ENCODE data around the gene PLA2G4A.

Gene PLA2G4A

DNA sequence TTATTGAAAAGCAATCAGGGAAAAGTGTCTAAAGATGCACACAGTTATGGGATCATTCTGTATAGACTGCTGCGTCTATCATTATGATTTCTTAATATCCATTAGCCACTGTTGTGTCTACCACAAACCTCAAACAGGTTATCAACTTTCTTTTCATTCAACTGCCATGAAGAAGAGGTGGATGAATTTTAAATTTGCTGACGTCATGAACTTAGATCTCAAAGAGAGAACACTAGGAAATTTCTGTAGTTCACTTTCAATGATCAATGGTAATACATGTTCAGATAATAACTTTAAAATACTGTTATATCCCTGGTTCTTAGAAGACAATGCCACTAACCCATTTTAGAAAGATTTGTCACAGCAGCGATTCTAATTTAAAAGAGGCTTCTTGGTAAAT, 6.7 kb downstream of the PLA2G4A start:
- no peak for DNase-seq

DNA sequence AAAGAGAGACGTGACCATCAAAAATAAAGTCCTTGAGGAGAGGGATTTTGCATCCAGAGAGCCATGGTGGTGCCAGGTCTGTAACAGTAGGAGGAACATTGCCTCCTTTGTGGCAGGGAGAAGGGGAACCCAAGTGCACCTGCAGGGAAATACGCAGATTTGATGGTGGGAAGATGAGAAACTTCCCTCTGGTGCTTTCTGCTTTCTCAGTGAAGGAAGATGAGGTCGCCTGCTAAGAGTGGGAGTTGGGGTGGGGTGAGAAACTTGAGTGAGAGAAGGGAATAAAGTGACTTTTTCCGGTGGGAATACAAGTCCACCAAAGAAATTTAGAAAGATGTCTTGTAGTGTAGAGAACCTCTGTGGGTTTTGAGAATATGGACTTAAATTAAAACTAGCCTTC, 9.1 kb downstream of the PLA2G4A start:
- no peak for DNase-seq

GRCh38 chr1:186838380-186839040, 9.8 kb downstream of the PLA2G4A start:
- DNase-seq, result no peak

GRCh38 chr1:186839041-186839400, 10.3 kb downstream of the PLA2G4A start:
- DNase-seq, result no peak

DNA sequence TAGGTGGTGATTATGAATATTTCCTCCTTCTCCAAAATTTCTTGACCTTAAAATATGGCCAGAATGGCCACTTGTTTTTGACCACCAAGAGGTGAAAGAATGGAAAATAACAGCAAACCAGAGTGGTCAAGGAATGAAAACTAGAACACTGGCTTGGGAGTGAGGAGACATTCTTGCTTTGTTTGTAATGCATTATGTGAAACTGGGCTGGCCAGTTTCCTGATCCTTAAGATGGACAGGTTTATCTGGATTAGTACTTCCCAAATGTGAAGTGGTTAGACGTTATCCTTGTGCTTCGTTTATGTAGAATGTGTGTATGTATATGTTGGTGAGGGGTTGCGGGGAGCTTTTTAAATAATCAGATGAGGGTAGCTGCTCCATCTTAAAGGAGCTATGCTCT, 12.8 kb downstream of the PLA2G4A start:
- DNase-seq, result no peak

DNA sequence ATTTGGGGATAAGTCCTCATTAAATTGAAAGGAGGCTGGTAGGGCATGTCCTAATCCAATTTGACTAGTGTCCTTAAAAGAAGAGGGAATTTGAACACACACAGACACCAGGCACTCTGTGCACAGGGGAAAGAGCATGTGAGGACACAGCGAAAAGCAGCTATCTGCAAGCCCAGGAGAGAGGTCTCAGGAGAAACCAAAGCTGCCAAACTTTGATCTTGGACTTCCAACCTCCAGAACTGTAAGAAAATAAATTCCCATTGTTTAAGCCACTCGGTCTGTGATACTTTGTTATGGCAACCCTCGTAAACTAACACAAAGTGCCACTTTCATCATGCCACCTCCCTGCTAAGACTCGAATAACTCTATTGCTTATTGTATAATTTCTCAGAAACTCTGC, 13.8 kb downstream of the PLA2G4A start:
- no peak for DNase-seq

DNA sequence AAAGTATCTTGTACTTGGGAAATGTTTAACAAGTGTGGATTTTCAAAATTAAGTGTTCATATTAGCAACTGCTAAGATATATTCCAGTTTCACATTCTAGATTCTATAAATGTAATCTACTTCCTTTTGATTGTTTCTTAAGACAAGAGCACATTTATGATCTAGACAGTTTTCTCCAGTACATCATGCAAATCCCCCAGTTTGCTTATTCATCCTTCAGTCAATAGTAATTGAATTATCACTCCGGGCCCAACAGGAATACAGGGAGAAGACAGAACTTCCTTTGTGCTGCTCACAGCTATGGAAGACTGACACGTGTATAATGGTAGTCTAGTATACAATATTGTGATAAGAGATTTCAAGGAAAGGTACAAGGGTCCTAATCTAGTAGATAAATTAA, 14.5 kb downstream of the PLA2G4A start:
- no peak for DNase-seq

DNA sequence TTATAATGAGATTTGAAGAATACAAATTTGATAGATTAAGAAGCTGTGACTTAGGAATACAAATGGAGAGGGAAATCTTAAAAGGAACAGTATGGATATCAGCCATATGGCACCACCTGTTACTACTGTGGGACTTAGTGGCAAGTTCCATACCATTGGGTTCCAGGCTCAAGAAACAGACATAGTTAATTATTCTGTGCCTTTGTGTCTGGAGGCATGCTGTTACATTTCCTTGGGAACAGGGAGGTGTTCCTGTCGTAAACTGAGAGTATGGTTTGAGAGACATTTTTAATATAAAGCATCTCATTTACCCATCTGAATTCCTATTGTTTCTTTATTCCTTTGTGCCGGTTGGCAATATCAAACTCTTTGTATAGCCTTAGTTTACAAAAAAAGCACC, 15.2 kb downstream of the PLA2G4A start:
- no peak for DNase-seq

DNA sequence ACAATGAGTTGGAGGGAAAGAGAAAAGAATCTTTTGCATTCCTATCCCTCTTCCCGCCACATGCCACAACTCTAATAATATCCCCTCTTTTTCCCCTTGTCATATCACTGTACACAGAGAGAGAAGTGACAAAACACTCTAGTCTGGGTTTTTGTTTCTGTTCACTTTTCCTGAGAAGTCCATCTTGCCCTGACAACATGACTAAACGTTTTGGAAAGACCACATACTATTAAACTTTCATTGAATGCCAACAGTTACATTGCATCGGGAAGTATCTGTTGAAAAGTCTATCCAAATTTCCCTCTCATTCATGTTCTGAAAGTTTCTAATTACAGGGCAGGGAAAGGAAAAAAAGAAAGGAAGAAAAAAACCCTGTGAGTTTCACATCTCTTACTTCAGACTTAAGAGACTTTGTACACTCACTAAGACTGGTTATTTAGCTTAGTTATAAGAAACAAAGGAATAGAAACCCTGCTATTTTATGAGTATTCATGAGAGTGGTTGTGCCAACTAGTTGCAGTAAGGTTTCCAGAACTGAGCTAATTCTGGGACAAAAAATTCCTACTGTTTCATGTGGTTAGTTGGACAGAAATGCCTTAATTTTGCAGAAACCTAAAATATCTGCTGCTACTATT, 16.9 kb downstream of the PLA2G4A start:
- DNase-seq, result no peak

DNA sequence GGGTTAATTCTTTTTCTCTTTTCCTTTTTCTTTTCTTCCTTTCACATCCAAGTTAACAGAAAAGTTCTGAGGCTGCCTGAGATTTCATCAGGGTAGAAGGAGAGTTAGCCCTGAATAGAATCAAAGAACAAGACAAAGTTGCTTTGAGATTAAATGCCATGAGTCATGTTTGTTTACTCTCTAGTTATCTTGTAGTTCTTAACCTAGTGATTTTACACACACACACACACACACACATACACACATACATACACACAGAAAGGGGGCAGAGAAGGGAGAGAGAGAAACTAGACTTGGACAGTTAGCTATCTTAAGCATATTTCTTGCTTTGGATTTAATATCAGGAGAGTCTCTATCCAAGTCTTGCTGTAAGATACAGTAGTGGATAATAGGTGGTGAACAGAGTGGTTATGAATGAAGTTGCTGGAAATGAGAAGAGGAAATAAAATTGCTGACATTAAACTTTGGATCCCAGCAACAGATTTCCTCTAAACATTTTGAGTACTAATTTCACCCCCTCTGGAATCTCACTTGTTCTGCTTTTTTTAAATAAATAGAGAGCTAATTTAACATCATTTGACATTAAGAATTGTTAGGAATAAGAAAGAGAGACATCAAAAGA, 19.9 kb downstream of the PLA2G4A start:
- DNase-seq, result no peak

DNA sequence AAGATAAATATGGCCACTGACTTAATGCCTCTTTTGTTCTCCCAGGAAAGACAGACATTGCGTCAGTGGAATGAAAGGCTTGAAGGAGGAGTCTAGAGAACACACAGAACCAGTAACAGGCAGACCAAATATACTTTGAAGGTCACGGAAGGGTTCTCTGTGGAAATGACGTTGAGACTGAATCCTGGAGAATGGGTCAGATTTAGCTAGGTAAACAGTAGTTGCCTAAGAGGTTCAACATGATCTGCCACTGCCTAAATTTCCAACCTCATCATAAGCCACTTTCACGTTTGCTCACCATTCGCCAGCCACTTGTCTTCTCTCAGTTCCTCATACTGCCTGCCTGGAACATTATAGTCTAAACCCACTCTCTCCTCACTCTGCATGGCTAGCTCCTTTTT, 20.5 kb downstream of the PLA2G4A start:
- DNase-seq, result no peak

DNA sequence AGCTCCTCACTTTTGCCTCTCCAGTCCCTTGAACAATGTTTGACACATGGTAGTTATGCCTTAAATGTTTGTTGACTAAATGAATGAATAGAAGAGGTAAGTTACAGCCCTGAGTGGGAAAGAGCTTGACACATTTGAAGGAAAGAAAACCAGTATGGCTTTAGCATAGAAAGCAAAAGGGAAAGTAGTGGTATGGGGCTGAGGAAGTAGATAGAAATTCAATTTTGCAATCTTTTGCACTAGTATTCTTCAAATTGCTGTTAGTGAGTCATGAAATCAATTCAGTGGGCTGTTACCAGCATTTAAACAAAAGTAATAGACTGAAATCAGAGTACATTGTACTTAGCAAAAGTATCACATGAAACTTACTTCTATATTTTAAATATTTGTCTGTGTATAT, 21.1 kb downstream of the PLA2G4A start:
- DNase-seq, result no peak

DNA sequence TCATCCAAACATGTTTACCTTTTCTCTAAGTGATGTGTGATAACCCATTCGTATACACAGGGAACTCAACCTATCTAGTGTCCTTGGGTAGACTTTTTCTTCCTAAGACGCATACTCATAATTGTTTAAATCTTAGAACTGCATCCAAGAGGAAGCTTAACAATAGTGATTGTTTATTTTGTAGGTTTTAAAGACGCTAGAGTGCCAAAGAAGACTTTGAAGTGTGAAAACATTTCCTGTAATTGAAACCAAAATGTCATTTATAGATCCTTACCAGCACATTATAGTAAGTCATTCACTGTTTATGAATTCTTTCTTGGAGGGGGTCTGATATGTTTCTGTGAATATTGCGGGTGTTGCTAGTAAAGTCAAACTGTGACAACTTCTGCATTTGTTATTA, 25.4 kb downstream of the PLA2G4A start:
- no peak for DNase-seq

DNA sequence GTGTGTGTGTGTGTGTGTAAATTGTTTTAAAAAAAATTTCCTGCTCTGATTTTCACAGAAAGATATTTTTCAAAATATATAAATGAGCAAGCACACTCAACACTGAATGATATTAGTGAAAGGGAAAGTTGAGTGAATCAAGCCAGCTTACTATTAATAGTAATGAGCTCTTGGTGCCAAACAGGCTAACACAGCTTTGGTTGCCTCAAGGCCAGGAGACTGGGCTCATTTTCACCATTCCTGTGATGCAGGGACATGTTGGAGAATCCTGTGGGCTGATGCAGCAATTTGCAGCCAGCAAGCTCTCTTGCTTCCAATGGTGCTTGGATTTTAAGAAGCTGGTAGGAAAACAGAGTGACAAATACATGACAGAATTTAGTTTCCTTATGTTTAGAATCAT, 30.2 kb downstream of the PLA2G4A start:
- DNase-seq, result no peak

GRCh38 chr1:186859995-186860394, 31.2 kb downstream of the PLA2G4A start:
- DNase-seq, result no peak

DNA sequence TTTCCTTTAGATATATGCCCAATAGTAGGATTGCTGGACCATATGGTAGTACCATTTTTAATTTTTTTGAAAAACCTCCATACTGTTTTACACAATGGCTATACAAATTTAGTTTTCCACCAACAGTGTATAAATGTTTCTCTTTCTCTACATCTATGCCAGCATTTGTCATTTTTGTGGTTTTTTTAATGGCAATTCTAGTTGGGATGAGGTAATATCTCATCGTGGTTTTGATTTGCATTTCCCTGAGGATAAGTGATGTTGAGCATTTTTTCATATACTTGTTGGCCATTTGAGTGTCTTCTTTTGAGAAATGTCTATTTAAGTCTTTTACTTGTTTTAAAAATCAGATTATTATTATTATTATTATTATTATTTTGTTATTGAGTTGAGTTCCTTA, 35.5 kb downstream of the PLA2G4A start:
- DNase-seq, result no peak

DNA sequence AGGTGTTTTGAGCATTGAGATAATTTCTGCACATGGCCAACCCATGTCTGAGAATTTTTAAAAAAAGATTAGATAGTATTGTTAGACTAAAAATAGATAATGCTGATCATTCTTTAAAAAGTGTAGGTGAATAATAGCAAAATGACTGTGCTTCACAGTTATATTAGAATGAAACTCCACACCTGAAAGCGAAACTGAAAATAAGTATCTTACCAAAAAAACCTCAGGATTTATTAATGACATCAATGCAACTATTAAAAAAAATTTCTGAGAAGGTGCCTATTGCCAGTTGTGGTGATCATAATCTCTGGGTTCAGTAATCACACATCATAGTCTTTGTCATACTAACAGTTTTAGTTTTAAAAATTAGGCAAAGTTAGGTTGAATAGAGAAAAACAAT, 36.5 kb downstream of the PLA2G4A start:
- no peak for DNase-seq

DNA sequence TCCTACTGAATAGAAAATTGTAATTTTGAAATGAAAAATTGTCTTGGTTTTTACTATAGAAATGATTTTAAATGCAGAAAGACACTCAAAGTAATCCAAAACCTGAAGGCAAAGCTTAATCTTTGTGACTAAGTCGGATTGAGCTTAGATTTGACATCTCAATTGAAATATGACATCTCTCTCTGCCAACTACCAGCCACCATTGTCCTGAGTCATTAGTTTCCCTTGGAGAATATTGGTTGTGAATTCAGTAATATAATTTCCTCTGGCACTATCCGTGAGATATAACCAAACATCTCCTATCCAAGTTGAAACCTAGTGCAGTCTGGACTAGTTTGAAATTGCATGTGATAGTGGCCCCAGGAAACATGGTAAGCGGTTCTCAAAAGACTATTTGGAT, 37.1 kb downstream of the PLA2G4A start:
- DNase-seq, result no peak

GRCh38 chr1:186869526-186870228, 40.9 kb downstream of the PLA2G4A start:
- no peak for DNase-seq

GRCh38 chr1:186871784-186872183, 43.0 kb downstream of the PLA2G4A start:
- DNase-seq, result no peak

DNA sequence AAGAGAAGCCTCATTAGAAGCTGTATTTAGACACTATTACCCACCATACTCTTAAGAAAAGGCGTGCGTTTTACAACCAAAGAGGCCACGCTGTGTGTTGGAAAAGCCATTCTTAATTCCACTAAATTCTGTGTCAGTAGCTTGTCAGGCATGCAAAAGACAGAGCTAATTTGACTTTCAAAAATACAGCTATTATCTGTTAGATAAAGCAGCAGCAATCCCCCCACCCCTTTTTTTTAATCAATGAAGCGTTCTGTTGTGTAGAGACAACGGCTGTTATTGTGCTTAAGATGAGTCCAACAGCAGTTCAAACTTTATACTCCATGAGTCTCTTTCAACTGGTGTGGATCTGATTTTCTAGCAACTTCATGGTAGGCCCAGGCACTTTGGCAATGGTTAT, 43.5 kb downstream of the PLA2G4A start:
- DNase-seq, result no peak

GRCh38 chr1:186873687-186874086, 44.9 kb downstream of the PLA2G4A start:
- DNase-seq, result no peak

GRCh38 chr1:186875896-186876835, 47.4 kb downstream of the PLA2G4A start:
- DNase-seq, result no peak
